WERI-Rb-1 (cell line): ENCODE data around the gene SRPK2.

ENCODE experiments used
- DNase-seq: peaks from one replicate; pipeline ENCODE4 v3.0.0-alpha.2; 2020
- H3K27ac ChIP-seq: fragments of 250-450 bp; sonication (Bioruptor Pico); 2 replicates; pipeline ENCODE4 v1.5.1; 2020; ENCODE audit warnings: mild to moderate bottlenecking, moderate library complexity
- H3K27me3 ChIP-seq: fragments of 250-450 bp; sonication (Bioruptor Pico); 2 replicates; pipeline ENCODE4 v1.5.1; 2021; ENCODE audit warnings: mild to moderate bottlenecking, low read depth, moderate library complexity; ENCODE audit not compliant: insufficient read depth, severe bottlenecking
- H3K36me3 ChIP-seq: fragments of 250-450 bp; sonication (Bioruptor Pico); 2 replicates; pipeline ENCODE4 v1.5.1; 2020; ENCODE audit warnings: mild to moderate bottlenecking, moderate library complexity
- H3K4me3 ChIP-seq: 2 replicates; pipeline ENCODE4 v1.5.1; 2011; ENCODE audit warnings: low read depth, mild to moderate bottlenecking, control low read depth, low read length
- H3K9me3 ChIP-seq: fragments of 250-450 bp; sonication (Bioruptor Pico); 2 replicates; pipeline ENCODE4 v1.5.1; 2021; ENCODE audit warnings: mild to moderate bottlenecking, moderate library complexity; ENCODE audit not compliant: severe bottlenecking
- CTCF ChIP-seq: IDR thresholded peaks from 2 replicates; pipeline ENCODE4 v1.5.1; 2011; ENCODE audit warnings: low read depth, mild to moderate bottlenecking, control low read depth, inconsistent platforms, low read length

The SRPK2 gene

GRCh38 chr7:105102557-105103352, 286.0 kb downstream of the SRPK2 start:
- no peak for TF ChIP-seq CTCF
- Histone ChIP-seq H3K9me3 (no peaks in the 10 kb centered on the region), H3K4me3 (no peak overlapping the region), H3K36me3 (peaks cover 62% of the 10 kb centered on the region), H3K27me3 (no peaks in the 10 kb centered on the region), H3K27ac (no peak overlapping the region)
- no peak for DNase-seq

GRCh38 chr7:105101864-105102263, 286.9 kb downstream of the SRPK2 start:
- no peak for TF ChIP-seq CTCF
- no peak for DNase-seq
- no peak overlapping the region for H3K27ac ChIP-seq
- no peaks in the 10 kb centered on the region for H3K9me3 ChIP-seq
- peaks cover 53% of the 10 kb centered on the region for H3K36me3 ChIP-seq
- H3K4me3 ChIP-seq: no peak overlapping the region
- no peaks in the 10 kb centered on the region for H3K27me3 ChIP-seq

GRCh38 chr7:105098863-105099515, 289.7 kb downstream of the SRPK2 start:
- TF ChIP-seq CTCF: no peak
- H3K4me3 ChIP-seq: no peak overlapping the region
- no peak overlapping the region for H3K27ac ChIP-seq
- H3K36me3 ChIP-seq: peaks cover 42% of the 10 kb centered on the region
- H3K27me3 ChIP-seq: no peaks in the 10 kb centered on the region
- H3K9me3 ChIP-seq: no peaks in the 10 kb centered on the region
- no peak for DNase-seq

GRCh38 chr7:105097619-105098018, 291.1 kb downstream of the SRPK2 start:
- H3K27ac ChIP-seq: no peak overlapping the region
- no peak overlapping the region for H3K4me3 ChIP-seq
- H3K36me3 ChIP-seq: peaks cover 39% of the 10 kb centered on the region
- no peaks in the 10 kb centered on the region for H3K9me3 ChIP-seq
- no peaks in the 10 kb centered on the region for H3K27me3 ChIP-seq
- no peak for TF ChIP-seq CTCF
- no peak for DNase-seq

GRCh38 chr7:105096306-105096705, 292.4 kb downstream of the SRPK2 start:
- DNase-seq: no peak
- peaks cover 39% of the 10 kb centered on the region for H3K36me3 ChIP-seq
- H3K27ac ChIP-seq: no peak overlapping the region
- no peaks in the 10 kb centered on the region for H3K27me3 ChIP-seq
- no peak for TF ChIP-seq CTCF
- no peak overlapping the region for H3K4me3 ChIP-seq
- H3K9me3 ChIP-seq: no peaks in the 10 kb centered on the region
